NCI-H2196 (cell line): ENCODE data around the gene STOX1.
A peak's percentile ranks its signal among the peaks of the same experiment; 100 is the strongest.
"Not testable (repeated sequence)": the region's sequence is repeated elsewhere in the genome, so short reads cannot be mapped to it uniquely, and the experiment has no call there.

Experiments used
- DNase-seq: peaks from one replicate; lab custom pipeline; 2025; ENCODE audit not compliant: unreplicated experiment; lab: John Stamatoyannopoulos, UW

Gene STOX1, protein sequence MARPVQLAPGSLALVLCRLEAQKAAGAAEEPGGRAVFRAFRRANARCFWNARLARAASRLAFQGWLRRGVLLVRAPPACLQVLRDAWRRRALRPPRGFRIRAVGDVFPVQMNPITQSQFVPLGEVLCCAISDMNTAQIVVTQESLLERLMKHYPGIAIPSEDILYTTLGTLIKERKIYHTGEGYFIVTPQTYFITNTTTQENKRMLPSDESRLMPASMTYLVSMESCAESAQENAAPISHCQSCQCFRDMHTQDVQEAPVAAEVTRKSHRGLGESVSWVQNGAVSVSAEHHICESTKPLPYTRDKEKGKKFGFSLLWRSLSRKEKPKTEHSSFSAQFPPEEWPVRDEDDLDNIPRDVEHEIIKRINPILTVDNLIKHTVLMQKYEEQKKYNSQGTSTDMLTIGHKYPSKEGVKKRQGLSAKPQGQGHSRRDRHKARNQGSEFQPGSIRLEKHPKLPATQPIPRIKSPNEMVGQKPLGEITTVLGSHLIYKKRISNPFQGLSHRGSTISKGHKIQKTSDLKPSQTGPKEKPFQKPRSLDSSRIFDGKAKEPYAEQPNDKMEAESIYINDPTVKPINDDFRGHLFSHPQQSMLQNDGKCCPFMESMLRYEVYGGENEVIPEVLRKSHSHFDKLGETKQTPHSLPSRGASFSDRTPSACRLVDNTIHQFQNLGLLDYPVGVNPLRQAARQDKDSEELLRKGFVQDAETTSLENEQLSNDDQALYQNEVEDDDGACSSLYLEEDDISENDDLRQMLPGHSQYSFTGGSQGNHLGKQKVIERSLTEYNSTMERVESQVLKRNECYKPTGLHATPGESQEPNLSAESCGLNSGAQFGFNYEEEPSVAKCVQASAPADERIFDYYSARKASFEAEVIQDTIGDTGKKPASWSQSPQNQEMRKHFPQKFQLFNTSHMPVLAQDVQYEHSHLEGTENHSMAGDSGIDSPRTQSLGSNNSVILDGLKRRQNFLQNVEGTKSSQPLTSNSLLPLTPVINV

DNA sequence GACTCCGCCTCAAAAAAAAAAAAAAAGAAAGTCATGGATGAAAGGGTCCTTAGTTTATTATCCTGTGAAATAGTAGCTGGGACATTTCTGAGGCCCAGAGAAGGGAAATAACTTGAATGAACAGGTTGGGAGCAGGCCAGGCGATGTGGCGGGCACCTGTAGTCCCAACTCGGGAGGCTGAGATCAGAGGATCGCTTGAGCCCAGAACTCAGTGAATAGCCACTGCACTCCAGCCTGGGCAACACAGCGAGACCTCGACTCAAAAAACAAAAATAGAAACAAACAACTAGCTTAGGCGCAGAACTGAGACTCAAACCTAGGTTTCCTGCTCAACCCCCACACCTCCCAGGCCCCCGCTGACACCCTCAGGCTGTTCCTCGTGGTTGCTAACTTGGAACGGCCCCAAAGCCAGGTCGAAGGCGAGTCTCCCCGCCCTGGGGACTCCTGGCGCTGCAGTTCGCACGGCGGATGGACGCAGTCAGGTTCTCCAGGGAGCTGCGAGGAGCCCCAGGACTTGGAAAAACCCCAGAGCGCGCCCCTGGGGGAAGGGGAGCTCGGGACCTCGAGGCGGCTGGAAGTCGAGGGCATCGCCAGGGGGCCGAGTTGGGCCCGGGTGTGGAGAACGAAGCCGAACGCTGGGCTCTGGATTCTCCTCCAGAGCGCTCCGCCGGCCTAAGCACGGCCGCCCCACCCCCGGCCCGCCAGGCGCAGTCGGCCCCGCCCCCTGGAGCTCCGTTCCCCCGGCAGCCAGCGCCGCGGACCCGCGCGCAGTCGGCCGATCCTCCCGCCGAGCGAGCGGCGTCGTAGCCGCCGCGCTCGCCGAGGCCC lies at the start of gene STOX1:
TSS of gene STOX1 (plus strand) at position 768 of the 828 bp plus-strand sequence. CDS start 93 bp downstream, outside the sequence.
- peak; percentile 54 for DNase-seq

DNA sequence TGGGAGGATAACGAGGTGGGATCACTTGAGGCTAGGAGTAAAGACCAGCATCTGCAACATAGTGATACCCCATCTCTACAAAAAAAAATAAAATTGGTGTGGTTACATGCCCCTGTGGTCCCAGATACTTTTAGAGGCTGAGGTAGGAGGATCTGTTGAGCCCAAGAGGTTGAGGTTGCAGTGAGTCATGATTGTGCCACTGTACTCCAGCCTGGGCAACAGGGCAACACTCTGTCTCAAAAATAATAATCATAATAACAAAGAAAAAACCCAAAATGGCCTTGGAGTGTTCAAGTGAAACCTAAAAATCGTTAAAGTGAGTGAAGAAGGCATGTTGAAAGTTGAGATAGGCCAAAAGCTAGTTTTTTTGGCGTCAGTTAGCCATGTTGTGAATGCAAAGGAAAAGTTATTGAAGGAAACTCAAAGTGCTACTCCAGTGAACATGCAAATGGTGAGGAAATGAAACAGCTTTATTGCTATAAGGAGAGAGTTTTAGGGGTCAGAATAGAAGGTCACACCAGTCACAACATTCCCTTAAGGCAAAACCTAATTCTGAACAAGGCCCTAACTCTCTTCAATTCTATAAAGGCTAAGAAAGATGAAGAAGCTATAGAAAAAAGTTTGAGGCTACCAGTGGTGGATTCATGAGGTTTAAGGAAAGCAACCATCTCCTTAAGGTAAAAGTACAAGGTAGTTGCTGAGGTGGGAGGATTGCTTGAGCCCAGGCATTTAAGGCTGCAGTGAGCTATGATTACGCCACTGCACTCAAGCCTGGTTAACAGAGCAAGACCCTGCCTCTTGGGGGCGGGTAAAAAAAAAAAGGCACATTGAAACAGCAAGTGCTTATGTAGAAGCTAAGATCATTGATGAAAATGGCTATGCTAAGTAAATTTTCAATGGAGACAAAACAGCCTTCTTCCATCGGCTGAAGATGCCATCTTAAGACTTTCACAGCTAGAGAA lies 45.4 kb upstream of the STOX1 start:
- DNase-seq, result no peak

DNA sequence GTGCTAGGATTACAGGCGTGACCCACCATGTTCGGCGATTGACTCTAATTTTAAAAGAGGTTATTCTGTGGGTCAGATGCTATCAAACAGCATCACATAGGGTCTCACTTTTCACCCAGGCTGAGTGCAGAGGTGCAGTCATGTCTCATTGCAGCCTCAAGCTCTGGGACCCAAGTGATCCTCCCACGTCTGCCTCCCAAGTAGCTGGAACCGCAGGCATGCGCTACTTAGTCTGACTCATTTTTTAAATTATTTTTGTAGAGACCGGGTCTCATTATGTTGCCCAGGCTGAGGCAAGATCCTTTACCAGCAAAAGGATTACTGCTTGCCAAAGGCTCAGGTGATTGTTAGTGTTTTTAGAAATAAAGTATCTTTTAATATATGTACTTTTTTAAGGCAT lies 42.9 kb upstream of the STOX1 start:
- DNase-seq, result no peak

DNA sequence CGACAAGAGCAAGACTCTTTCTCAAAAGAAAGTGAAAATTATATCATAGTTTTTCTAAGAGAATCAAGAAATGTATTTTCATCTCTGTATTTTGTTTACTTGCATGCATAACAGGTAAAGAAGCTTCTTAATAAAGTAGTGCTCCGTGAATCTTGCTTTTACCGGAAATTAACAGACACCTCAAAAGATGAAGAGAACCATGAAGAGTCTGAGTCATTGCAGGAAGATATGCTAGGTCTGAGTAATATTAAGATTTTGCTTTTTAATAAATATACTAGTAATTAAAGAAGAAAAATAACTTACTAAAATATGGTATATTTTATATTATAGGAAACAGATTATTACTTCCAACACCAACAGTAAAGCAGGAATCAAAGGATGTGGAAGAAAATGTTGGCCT lies 39.5 kb upstream of the STOX1 start:
- DNase-seq, result no peak

- no peak for DNase-seq
These were observed 36.9 kb upstream of the STOX1 start for GRCh38 chr10:68790476-68790875.

DNA sequence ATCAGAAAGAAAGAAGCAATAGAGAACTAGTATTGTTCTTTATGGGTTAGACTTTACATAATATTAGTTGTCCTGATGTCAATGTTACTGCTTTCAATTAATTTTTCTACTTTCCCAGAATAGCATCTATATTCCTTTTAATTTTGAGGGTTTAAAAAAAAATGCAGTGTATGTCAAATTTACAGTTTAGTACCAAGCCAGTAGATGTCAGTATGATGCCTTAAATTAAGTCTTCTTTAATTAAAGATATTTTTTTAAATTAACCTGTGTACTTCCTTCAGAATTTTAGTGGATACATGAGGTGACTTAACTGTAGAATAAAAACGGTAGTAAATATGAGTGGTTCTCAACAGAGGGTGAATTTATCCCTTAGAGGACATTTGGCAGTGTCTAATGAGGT lies 35.2 kb upstream of the STOX1 start:
- no peak for DNase-seq

DNA sequence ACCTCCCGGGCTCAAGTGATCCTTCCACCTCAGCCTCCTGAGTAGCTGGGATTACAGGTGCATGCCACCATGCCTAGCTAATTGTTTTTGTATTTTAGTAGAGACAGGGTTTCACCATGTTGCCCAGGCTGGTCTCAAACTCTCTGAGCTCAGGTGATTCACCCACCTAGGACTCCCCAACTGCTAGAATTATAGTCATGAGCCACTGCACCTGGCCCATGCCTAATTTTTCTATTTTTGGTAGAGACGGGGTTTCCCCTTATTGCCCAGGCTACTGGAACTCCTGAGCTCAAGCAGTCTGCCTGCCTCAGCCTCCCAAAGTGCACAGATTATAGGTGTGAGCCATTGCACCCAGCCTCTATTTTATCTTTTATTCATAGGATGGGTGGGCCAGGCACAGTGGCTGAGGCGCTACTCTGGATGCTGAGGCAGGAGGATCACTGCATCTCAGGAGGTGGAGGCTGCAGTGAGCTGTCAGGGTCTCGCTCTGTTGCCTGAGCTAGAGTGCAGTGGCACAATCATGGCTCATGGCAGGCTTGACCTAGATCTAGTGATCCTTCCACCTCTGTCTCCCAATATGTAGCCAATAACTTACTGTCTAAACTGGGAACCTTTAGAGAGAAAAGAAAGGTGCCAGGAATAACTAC lies 31.3 kb upstream of the STOX1 start:
- no peak for DNase-seq

- no peak for DNase-seq
These were observed 30.7 kb upstream of the STOX1 start for GRCh38 chr10:68796605-68797004.

GRCh38 chr10:68800211-68800610 lies 27.1 kb upstream of the STOX1 start:
- DNase-seq, result no peak

DNA sequence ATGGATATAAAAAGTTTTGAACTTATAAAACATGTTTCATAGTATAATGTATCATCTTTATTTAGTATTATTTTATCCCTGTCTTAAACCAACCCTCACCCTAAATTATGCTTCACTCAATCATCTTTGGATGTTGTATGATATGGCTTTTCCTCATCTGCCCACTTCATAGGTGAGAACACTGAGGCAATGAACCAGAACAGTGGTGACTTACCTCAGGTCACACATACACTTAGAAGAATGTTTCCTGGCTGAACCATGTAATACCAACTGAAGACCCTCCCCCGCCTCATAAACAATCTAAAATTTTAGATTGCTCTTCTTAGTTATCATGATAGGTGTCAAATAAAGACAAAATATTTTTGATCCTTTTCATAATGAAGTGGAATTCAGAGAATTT lies 22.6 kb upstream of the STOX1 start:
- DNase-seq, result no peak

GRCh38 chr10:68810830-68811229 lies 16.5 kb upstream of the STOX1 start:
- not testable (repeated sequence) for DNase-seq

DNA sequence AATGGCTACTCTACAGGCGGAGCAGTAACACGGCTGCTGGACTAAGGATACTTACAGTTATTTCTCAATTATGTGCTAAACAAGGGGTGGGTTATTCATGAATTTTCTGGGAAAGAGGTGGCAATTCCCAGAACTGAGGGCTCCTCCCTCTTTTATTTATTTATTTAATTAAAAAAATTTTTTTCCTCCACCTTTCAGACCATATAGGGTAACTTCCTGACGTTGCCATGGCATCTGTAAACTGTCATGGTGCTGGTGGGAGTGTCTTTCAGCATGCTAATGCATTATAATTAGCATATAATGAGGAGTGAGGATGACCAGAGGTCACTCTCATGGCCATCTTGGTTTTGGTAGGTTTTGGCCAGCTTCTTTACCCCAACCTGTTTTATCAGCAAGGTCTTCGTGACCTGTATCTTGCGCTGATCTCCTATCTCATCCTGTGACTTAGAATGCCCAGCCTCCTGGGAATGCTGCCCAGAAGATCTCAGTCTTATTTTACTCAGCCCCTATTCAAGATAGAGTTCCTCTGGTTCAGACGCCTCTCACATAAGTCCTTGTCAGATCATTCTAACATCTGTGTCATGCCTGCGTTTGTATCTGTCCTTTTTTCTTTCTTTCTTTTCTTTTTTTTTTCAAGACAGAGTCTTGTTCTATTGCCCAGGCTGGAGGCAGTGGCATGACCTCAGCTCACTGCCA lies 15.9 kb upstream of the STOX1 start:
- DNase-seq, result no peak

- DNase-seq, result no peak
These were observed 14.9 kb upstream of the STOX1 start for GRCh38 chr10:68812420-68812819.

DNA sequence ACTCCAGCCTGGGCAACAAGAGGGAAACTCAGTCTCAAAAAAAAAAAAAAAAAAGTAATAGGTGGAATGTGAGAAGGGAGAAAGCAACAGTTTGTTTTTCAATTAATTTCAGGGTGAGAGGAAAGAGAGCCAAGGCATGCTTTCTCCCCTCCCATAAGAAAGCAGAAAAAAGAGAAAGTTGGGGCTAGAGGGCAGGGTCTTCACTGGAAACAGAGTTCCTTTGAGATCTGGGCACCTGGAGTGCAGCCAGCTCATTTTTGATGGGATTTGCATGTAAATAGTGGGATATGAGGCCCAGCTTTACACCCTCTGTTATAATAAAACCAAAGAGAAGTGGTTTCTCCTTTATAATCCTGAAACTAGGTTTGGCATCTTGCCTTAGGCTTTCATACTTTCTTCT lies 13.8 kb upstream of the STOX1 start:
- DNase-seq, result no peak

DNA sequence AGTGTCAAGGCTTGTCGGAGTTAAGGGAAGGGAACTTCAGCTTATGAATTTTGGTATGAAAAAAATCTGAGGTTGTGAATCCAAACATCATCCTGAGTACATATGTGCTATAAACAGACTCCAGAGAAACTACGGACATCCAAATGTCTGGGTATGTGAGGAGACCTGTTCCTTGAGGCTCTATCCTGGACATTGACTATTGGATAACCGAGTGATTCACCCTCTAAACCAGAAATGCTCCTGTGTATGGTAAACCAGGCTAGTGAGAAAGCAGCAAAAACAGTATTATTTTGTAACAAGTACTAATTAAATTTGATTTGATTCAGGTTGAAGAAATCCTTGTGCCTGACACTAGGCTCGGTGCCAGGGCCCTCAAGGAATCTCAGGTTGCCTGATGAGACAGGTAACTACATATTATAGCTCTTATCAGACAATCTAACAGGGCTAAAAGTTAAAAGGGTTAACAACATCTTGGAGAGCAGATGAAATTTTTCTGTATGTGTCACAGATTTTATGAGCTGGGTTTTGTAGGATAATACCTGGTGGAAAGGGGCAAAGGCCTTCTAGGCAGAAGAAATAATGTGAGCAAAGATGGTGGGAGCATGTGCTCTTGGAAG lies 10.4 kb upstream of the STOX1 start:
- no peak for DNase-seq

GRCh38 chr10:68820359-68820758 lies 7.0 kb upstream of the STOX1 start:
- not testable (repeated sequence) for DNase-seq

GRCh38 chr10:68822626-68823025 lies 4.7 kb upstream of the STOX1 start:
- DNase-seq, result not testable (repeated sequence)

- not testable (repeated sequence) for DNase-seq
These were observed 245 bp downstream of the STOX1 start for GRCh38 chr10:68827592-68827959.
